GM12872 (cell line): ENCODE results near the gene MAST2.

ENCODE experiments used
- TF ChIP-seq, protein P1 (sequence below): IDR thresholded peaks from 3 replicates; pipeline ENCODE4 v1.5.1; 2011; ENCODE audit warnings: low read depth, mild to moderate bottlenecking, low read length, moderate library complexity; ENCODE audit not compliant: insufficient read depth

MAST2 gene

DNA sequence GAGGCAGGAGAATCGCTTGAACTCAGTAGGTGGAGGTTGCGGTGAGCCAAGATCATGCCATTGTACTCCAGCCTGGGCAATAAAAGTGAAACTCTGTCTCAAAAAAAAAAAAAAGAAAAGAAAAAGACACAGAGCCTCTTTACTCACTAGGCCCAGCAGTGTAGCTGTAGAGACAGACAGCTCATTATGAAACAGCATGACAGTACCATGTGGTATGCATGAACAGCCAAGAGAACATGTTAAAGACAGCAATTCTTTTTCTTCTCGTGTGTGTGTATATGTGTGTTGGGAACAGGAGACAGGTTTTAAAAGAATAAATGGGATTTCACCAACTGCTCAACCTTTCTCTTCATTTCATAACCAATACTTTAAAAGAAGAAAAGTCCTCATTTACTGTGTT lies 210.2 kb downstream of the MAST2 start:
- TF ChIP-seq, protein P1, sequence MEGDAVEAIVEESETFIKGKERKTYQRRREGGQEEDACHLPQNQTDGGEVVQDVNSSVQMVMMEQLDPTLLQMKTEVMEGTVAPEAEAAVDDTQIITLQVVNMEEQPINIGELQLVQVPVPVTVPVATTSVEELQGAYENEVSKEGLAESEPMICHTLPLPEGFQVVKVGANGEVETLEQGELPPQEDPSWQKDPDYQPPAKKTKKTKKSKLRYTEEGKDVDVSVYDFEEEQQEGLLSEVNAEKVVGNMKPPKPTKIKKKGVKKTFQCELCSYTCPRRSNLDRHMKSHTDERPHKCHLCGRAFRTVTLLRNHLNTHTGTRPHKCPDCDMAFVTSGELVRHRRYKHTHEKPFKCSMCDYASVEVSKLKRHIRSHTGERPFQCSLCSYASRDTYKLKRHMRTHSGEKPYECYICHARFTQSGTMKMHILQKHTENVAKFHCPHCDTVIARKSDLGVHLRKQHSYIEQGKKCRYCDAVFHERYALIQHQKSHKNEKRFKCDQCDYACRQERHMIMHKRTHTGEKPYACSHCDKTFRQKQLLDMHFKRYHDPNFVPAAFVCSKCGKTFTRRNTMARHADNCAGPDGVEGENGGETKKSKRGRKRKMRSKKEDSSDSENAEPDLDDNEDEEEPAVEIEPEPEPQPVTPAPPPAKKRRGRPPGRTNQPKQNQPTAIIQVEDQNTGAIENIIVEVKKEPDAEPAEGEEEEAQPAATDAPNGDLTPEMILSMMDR: no peak

DNA sequence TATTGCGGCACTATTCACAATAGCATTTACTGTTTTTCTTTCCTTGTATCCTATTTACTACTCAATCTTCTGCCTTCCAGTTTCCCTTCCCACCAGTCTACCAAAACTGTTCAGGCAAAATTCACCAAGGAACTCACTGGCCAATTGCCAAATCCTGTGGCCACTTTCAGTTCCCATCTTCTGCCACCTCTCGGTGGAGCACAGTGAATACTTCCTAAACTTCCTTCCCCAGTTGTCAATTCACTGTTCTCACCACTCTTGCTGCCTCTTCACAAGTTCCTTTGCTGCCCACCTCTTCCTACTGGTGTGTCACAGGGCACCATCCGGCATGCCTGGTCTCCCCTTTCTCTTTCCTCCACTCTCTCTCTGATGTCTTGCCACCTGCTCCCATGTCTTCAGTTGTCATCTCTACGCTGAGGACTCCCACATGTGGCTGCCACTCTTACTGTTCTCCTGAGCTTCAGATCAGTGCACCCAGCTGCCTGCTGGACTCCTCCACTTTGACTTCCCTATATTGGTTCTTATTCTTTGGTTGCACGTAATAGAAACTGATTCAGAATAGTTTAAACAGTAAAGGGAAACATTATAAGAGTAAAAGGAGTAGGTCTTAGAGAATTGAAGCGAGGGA lies 214.6 kb downstream of the MAST2 start:
- TF ChIP-seq, protein P1: no peak

DNA sequence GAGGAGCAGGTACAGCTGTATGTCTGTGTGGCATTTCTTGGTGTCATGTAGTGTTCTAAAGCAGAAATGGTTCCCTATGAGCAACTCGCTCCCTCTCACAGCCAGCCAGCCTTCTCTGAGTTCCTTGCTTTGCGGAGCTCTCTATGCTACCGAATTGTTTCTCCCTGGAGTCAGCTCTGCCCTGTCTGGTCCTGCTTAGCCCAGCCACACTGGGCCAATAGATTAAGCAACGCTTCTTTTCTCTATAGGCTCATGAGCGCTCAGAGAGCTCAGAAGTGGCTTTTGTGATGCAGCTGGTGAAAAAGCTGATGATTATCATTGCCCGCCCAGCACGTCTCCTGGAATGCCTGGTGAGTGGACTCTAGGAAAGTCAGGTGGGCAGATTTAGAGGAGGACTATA lies 215.9 kb downstream of the MAST2 start:
- TF ChIP-seq, protein P1: no peak

DNA sequence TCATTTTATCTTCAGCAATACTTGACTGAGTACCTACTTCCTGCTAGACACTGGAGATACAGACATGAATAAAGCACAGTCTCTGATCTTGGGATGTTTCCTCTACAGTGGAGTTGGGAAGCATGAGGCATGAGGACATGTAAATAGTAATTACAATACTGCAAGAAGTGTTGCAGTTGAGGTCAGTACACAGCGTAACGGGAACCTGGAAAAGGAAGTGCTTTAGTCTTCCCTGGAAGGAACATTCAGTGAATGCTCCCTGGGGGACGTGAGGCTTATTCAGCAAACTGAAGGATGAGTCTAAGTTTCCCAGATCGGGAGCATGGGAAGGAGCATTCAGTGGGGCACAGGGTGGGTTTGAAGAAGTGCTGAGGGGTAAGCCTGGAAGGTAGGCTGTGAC lies 216.6 kb downstream of the MAST2 start:
- TF ChIP-seq, protein P1: no peak

DNA sequence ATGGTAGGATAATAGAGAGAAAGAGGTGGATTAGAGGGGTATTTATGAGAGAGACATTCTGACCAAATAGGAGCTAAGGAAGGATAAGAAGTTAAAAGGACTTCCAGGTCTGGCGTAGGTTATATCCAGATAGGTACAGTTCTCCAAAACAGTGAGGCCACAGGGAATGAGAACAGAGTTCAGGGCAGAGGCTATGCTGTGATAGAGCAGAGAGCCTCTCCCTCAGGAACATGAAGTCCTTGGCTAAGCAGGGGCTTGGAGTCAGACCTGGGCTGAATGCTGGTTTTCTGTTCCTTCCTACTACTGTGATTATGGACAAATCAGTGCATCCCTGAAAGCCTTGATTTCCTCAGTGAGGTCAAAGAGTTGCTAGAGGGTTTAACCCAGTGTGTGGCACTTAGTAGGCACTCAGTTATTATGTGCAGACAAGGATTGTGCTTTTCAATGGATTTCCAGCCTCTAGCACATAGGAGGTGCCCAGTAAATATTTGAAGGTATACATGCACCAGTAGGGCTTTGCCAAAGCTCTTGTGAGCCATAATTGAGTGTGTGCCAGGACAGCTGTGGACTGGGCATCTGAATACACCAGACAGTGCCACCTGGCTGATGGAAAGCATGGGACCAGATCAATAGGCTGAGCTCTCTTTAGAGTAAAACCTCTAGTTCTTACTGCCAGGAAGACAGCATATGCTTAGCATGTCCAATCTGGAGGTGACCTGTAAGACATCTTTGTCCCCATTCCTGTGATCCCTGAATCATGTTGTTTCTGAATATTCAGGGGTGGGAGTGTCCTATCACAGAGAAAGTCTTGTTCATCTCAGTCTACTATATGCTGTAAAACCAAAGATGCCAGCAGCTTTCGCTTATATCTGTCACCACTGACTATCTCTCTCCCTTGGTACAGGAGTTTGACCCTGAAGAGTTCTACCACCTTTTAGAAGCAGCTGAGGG lies 217.9 kb downstream of the MAST2 start:
- TF ChIP-seq, protein P1: no peak

DNA sequence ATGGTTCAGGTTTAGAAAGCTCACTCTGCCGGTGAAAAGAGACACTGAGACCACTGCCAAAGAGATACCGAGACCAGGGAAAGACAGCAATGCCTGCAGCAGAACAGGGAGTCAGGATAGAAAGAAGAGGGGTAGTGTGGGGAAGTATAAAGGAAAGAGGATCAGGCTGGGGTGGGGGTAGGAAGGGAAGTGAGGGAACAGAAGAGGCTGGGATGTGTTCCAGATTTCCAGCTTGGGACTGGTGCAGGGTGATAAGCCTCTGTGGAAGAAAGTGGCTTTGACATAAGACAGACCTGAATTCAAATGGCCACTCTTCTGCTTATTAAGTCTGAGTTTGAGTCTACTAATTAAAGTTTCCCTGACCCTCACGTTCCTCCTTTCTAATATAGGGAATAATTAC lies 223.1 kb downstream of the MAST2 start:
- TF ChIP-seq, protein P1: no peak

DNA sequence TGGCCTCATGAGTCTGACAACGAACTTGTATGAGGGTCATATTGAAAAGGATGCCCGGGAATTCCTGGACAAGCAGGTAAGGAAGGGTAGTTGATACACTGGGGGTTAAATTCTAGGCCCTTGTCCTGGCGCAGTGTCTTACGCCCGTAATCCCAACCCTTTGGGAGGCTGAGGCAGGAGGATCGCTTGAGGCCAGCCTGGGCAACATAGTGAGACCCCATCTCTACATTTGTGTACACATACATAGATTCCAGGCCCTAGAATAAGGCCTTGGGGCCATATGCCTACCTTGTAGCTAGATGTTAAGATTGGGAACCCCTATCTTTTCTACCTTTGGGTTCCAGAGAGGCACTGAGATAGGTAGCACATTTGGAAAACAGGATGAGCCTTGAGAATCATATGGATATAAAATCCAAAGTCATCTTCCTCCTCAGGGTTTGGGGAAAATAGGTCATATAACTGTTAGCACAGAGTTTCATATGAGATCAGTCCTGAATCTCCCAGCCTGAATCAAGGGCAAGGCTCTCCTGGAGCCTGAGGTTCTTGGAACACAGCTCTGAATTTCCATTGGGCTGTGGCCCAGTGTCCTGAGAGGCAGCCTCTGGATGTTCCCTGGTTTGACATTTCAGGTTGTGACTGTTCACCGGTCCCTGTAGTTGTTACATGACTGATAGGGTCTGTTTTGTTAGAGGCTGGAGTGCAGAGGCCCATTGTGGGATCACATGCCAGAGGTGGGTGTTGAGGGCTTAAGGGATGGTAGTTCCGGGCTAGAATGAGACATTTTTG lies 224.6 kb downstream of the MAST2 start:
- TF ChIP-seq, protein P1: no peak
